CD14-positive monocyte (primary cell): ENCODE results near the gene YKT6. TPM values are rescaled to one million over a fixed set of nuclear protein-coding genes. Genes with fewer than 3 reads are reported as not detected.

Source experiments
- DNase-seq, 3 donors: peaks; one replicate each; pipeline ENCODE4 v3.0.0-alpha.2; 2011 to 2022
- H2AFZ ChIP-seq: 2 replicates; pipeline ENCODE4 v1.6.0; 2012; ENCODE audit warnings: mild to moderate bottlenecking, low read depth, low read length, inconsistent platforms; ENCODE audit not compliant: insufficient read depth, poor library complexity, severe bottlenecking
- H3K27ac ChIP-seq, 2 donors: 1 replicate in 1 of 2; 2 replicates in 1 of 2; pipeline ENCODE4 v1.5.1; 2012 to 2013; ENCODE audit warnings: low read length in 2 of 2, control low read depth in 1 of 2, inconsistent platforms in 1 of 2, low read depth in 1 of 2, mild to moderate bottlenecking in 1 of 2
- H3K27me3 ChIP-seq, 2 donors: one replicate each; pipeline versions ENCODE4 v1.6.0 to v1.6.1; 2011 to 2013; ENCODE audit warnings: low read length in 2 of 2; ENCODE audit not compliant: control insufficient read depth in 2 of 2, insufficient read depth in 2 of 2
- H3K36me3 ChIP-seq, 2 donors: replicated peaks in 1 of 2; 1 replicate in 1 of 2; 2 replicates in 1 of 2; pipeline versions ENCODE4 v1.5.1 to v1.6.1; 2012 to 2013; ENCODE audit warnings: low read length in 2 of 2, control low read depth in 1 of 2, inconsistent platforms in 1 of 2, mild to moderate bottlenecking in 1 of 2; ENCODE audit not compliant: insufficient read depth in 2 of 2, control insufficient read depth in 1 of 2
- H3K4me1 ChIP-seq, 2 donors: 1 replicate in 1 of 2; 2 replicates in 1 of 2; pipeline versions ENCODE4 v1.5.1 to v1.6.1; 2012 to 2013; ENCODE audit warnings: low read length in 2 of 2, control low read depth in 1 of 2, inconsistent platforms in 1 of 2, mild to moderate bottlenecking in 1 of 2, moderate library complexity in 1 of 2; ENCODE audit not compliant: insufficient read depth in 2 of 2, control insufficient read depth in 1 of 2
- H3K4me2 ChIP-seq: replicated peaks from 2 replicates; pipeline ENCODE3; 2012; ENCODE audit warnings: low read length, moderate library complexity, mild to moderate bottlenecking; ENCODE audit not compliant: poor library complexity, severe bottlenecking; ENCODE audit errors: extremely low read depth
- H3K4me3 ChIP-seq, 3 experiments: fragments of 200-600 bp in 1 of 3; sonication (generic) in 1 of 3; replicated peaks in 1 of 3; 1 replicate in 2 of 3; 2 replicates in 1 of 3; pipeline ENCODE4 v1.5.1; 2011 to 2013; ENCODE audit warnings: low read length in 3 of 3, mild to moderate bottlenecking in 3 of 3, control low read depth in 2 of 3, low read depth in 2 of 3, inconsistent platforms in 1 of 3, moderate library complexity in 1 of 3
- H3K79me2 ChIP-seq: 2 replicates; pipeline ENCODE4 v1.6.0; 2012; ENCODE audit warnings: mild to moderate bottlenecking, control low read depth, inconsistent platforms, low read length, moderate library complexity; ENCODE audit not compliant: insufficient read depth
- H3K9ac ChIP-seq: 2 replicates; pipeline ENCODE4 v1.6.0; 2017; ENCODE audit warnings: low read length, mild to moderate bottlenecking; ENCODE audit not compliant: insufficient read depth, poor library complexity, severe bottlenecking
- H3K9me3 ChIP-seq, 2 donors: replicated peaks in 1 of 2; 1 replicate in 1 of 2; 2 replicates in 1 of 2; pipeline versions ENCODE4 v1.5.1 to v1.6.1; 2012 to 2013; ENCODE audit warnings: low read length in 2 of 2, control low read depth in 1 of 2; ENCODE audit not compliant: control insufficient read depth in 1 of 2, insufficient read depth in 1 of 2
- H4K20me1 ChIP-seq: 2 replicates; pipeline ENCODE4 v1.6.0; 2012; ENCODE audit warnings: mild to moderate bottlenecking, low read length, control low read depth, moderate library complexity; ENCODE audit not compliant: insufficient read depth
- H3K27ac Mint-ChIP-seq, 7 donors: one replicate each; pipeline ENCODE4 v1.8.0; 2020; ENCODE audit warnings: mild to moderate bottlenecking in 7 of 7, mixed read lengths in 7 of 7, moderate library complexity in 6 of 7, inconsistent platforms in 2 of 7
- H3K27me3 Mint-ChIP-seq, 3 donors: one replicate each; pipeline ENCODE4 v1.8.0; 2021 to 2022; ENCODE audit warnings: low read depth in 3 of 3, mild to moderate bottlenecking in 3 of 3, mixed read lengths in 3 of 3, moderate library complexity in 3 of 3, inconsistent platforms in 1 of 3
- H3K36me3 Mint-ChIP-seq, 2 donors: one replicate each; pipeline ENCODE4 v1.8.0; 2020; ENCODE audit warnings: mixed read lengths in 2 of 2, inconsistent platforms in 1 of 2, mild to moderate bottlenecking in 1 of 2
- H3K4me1 Mint-ChIP-seq: one replicate; pipeline ENCODE4 v1.8.0; 2020; ENCODE audit warnings: mild to moderate bottlenecking, mixed read lengths
- H3K4me3 Mint-ChIP-seq, 2 donors: one replicate each; pipeline ENCODE4 v1.8.0; 2020; ENCODE audit warnings: mild to moderate bottlenecking in 2 of 2, mixed read lengths in 2 of 2, moderate library complexity in 1 of 2
- H3K9me3 Mint-ChIP-seq, 7 donors: one replicate each; pipeline ENCODE4 v1.8.0; 2020 to 2022; ENCODE audit warnings: mixed read lengths in 7 of 7, mild to moderate bottlenecking in 6 of 7, moderate library complexity in 6 of 7, inconsistent platforms in 2 of 7
- WGBS: methylation state at CpG from one replicate; pipeline ENCODE4 v1.1.5; 2013; ENCODE audit warnings: missing lambda C conversion rate; ENCODE audit not compliant: insufficient coverage; 5-methylcytosine and 5-hydroxymethylcytosine counted together
- intact Hi-C, 2 donors: fragments of 100-400 bp; cut with micrococcal nuclease; formaldehyde crosslinking; loops; one replicate each; pipeline versions ENCODE4 v1.15.0 to v1.15.1; 2023
- polyA plus RNA-seq, 3 donors: library from polyadenylated mRNA; depleted of rRNA in 1 of 3; unstranded in 2 of 3; stranded (reverse) in 1 of 3; fragments of 300-500 nt in 2 of 3; fragments of >200 nt in 1 of 3; fragmentation: Illumina TruSeq in 2 of 3; gene quantifications; 1 replicate in 2 of 3; 2 replicates in 1 of 3; pipeline ENCODE4 v1.2.3, GENCODE V29; 2012 to 2021
- TF ChIP-seq, protein P1 (sequence below): fragments of 200-600 bp; IDR thresholded peaks from one replicate; pipeline ENCODE4 v1.8.0; 2022; ENCODE audit warnings: antibody characterized with exemption, mild to moderate bottlenecking

Gene YKT6
- polyA plus RNA-seq, 3 donors, result 26.4 to 45.7 (median 35.2) TPM

- Mint-ChIP-seq H3K4me1 (peaks cover 2% of the 10 kb centered on the region), H3K4me3 (no peak overlapping the region), H3K36me3 (no peaks in the 10 kb centered on the region), H3K9me3 (no peaks in the 10 kb centered on the region), H3K27ac (no peak overlapping the region), H3K27me3 (peaks cover under 1 to 2% (median 1%) of the 10 kb centered on the region in 3 donors)
- Histone ChIP-seq H3K9ac (no peak overlapping the region), H3K36me3 (no peaks in the 10 kb centered on the region), H3K9me3 (no peaks in the 10 kb centered on the region), H3K4me2 (no peak overlapping the region), H2AFZ (no peak overlapping the region), H3K4me3 (no peak overlapping the region), H3K27me3 (no peaks in the 10 kb centered on the region), H3K27ac (no peak overlapping the region), H3K4me1 (no peaks in the 10 kb centered on the region), H4K20me1 (no peaks in the 10 kb centered on the region), H3K79me2 (no peaks in the 10 kb centered on the region)
- intact Hi-C loops, result no loop called here
- TF ChIP-seq, protein P1, sequence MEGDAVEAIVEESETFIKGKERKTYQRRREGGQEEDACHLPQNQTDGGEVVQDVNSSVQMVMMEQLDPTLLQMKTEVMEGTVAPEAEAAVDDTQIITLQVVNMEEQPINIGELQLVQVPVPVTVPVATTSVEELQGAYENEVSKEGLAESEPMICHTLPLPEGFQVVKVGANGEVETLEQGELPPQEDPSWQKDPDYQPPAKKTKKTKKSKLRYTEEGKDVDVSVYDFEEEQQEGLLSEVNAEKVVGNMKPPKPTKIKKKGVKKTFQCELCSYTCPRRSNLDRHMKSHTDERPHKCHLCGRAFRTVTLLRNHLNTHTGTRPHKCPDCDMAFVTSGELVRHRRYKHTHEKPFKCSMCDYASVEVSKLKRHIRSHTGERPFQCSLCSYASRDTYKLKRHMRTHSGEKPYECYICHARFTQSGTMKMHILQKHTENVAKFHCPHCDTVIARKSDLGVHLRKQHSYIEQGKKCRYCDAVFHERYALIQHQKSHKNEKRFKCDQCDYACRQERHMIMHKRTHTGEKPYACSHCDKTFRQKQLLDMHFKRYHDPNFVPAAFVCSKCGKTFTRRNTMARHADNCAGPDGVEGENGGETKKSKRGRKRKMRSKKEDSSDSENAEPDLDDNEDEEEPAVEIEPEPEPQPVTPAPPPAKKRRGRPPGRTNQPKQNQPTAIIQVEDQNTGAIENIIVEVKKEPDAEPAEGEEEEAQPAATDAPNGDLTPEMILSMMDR, result no peak
- 94% methylated on average over 20 of the region's 22 CpGs for WGBS
- no peak for DNase-seq
Observed at GRCh38 chr7:44232901-44233715, 32.3 kb downstream of the YKT6 start.

- Mint-ChIP-seq H3K27me3 (peaks cover 0 to 3% (median 2%) of the 10 kb centered on the region in 3 donors), H3K4me1 (peaks cover 2% of the 10 kb centered on the region), H3K36me3 (no peaks in the 10 kb centered on the region), H3K4me3 (no peak overlapping the region), H3K27ac (no peak overlapping the region), H3K9me3 (no peaks in the 10 kb centered on the region)
- Histone ChIP-seq H3K27ac (no peak overlapping the region), H4K20me1 (no peaks in the 10 kb centered on the region), H3K9me3 (no peaks in the 10 kb centered on the region), H2AFZ (no peak overlapping the region), H3K4me2 (no peak overlapping the region), H3K27me3 (no peaks in the 10 kb centered on the region), H3K4me1 (no peaks in the 10 kb centered on the region), H3K79me2 (no peaks in the 10 kb centered on the region), H3K9ac (no peak overlapping the region), H3K36me3 (no peaks in the 10 kb centered on the region), H3K4me3 (no peak overlapping the region)
- TF ChIP-seq, protein P1, result no peak
- no peak for DNase-seq
- intact Hi-C loops, result loop anchor here in 1 of 2 donors (5.0 kb wide), 1 partner anchor 242 kb away; no protein-coding TSS in a partner anchor
- 100% methylated on average over 4 of the region's 8 CpGs for WGBS
Observed at GRCh38 chr7:44235066-44235465, 34.3 kb downstream of the YKT6 start.
